SK-N-MC (cell line): ENCODE data around the gene C5.

Source experiments
- EZH2 ChIP-seq: fragments of 200-600 bp; sonication (generic); IDR thresholded peaks from one replicate; pipeline ENCODE4 v1.6.1; 2017; ENCODE audit warnings: antibody characterized with exemption
- FOXP2 ChIP-seq: optimal IDR thresholded peaks from 2 replicates; pipeline ENCODE3; 2011; ENCODE audit warnings: mild to moderate bottlenecking, moderate library complexity; ENCODE audit not compliant: insufficient read depth; ENCODE audit errors: extremely low read length, control extremely low read depth
- POLR2AphosphoS5 ChIP-seq: IDR thresholded peaks from 2 replicates; pipeline ENCODE4 v1.6.1; 2012; ENCODE audit warnings: mild to moderate bottlenecking, low read depth, low read length, borderline replicate concordance

- TF ChIP-seq EZH2 (no peak), POLR2AphosphoS5 (no peak; the same call in 1 of the 2 replicates), FOXP2 (no peak)
Measured at GRCh38 chr9:120951960-120952618, 98.0 kb downstream of the C5 start.
